H9 (cell line): ENCODE results near the gene RBM15. TPM values are rescaled to one million over a fixed set of nuclear protein-coding genes. Genes with fewer than 3 reads are reported as not detected.

Source experiments
- DNase-seq: peaks from one replicate; pipeline ENCODE4 v3.0.0-alpha.2; 2017
- H2AFZ ChIP-seq: one replicate; pipeline ENCODE4 v1.6.1; 2013; ENCODE audit warnings: mild to moderate bottlenecking, low read length, control low read depth, moderate library complexity
- H2AK5ac ChIP-seq: 2 replicates; pipeline ENCODE4 v1.6.1; 2013; ENCODE audit warnings: low read length, control low read depth, mixed read lengths; ENCODE audit not compliant: insufficient read length
- H2BK120ac ChIP-seq: one replicate; pipeline ENCODE4 v1.6.1; 2013; ENCODE audit warnings: low read depth, mild to moderate bottlenecking, low read length, control low read depth, inconsistent platforms; ENCODE audit not compliant: poor library complexity, severe bottlenecking
- H2BK12ac ChIP-seq: 2 replicates; pipeline ENCODE4 v1.6.1; 2013; ENCODE audit warnings: low read length, control low read depth, mixed read lengths, low read depth; ENCODE audit not compliant: insufficient read length
- H2BK15ac ChIP-seq: 2 replicates; pipeline ENCODE4 v1.6.1; 2013; ENCODE audit warnings: low read depth, low read length, control low read depth
- H2BK20ac ChIP-seq: one replicate; pipeline ENCODE4 v1.6.1; 2013; ENCODE audit warnings: low read depth, mild to moderate bottlenecking, low read length, control low read depth, inconsistent platforms; ENCODE audit not compliant: poor library complexity, severe bottlenecking
- H2BK5ac ChIP-seq: 2 replicates; pipeline ENCODE4 v1.6.1; 2013; ENCODE audit warnings: low read length, control low read depth, mixed read lengths; ENCODE audit not compliant: insufficient read length
- H3K14ac ChIP-seq: 2 replicates; pipeline ENCODE4 v1.6.1; 2013; ENCODE audit warnings: low read length, control low read depth; ENCODE audit not compliant: insufficient read depth
- H3K18ac ChIP-seq: 2 replicates; pipeline ENCODE4 v1.6.1; 2013; ENCODE audit warnings: low read depth, mild to moderate bottlenecking, mixed read lengths, low read length, control low read depth; ENCODE audit not compliant: insufficient read length
- H3K23ac ChIP-seq: 2 replicates; pipeline ENCODE4 v1.6.1; 2013; ENCODE audit warnings: low read length, control low read depth, mixed read lengths, low read depth; ENCODE audit not compliant: insufficient read length
- H3K23me2 ChIP-seq: 2 replicates; pipeline ENCODE4 v1.6.1; 2013; ENCODE audit warnings: low read depth, mild to moderate bottlenecking, mixed read lengths, low read length, control low read depth; ENCODE audit not compliant: insufficient read length, poor library complexity, severe bottlenecking
- H3K27ac ChIP-seq: 2 replicates; pipeline ENCODE4 v1.5.1; 2013; ENCODE audit warnings: low read length, control low read depth, mixed read lengths, low read depth; ENCODE audit not compliant: insufficient read length
- H3K27me3 ChIP-seq: 2 replicates; pipeline ENCODE4 v1.6.1; 2013; ENCODE audit warnings: low read length, control low read depth, inconsistent platforms; ENCODE audit not compliant: insufficient read depth
- H3K4ac ChIP-seq: 2 replicates; pipeline ENCODE4 v1.6.1; 2013; ENCODE audit warnings: low read depth, mild to moderate bottlenecking, control low read depth, inconsistent platforms, low read length, moderate library complexity
- H3K4me1 ChIP-seq: 2 replicates; pipeline ENCODE4 v1.6.1; 2013; ENCODE audit warnings: low read length, control low read depth, inconsistent platforms; ENCODE audit not compliant: insufficient read depth
- H3K4me2 ChIP-seq: 2 replicates; pipeline ENCODE4 v1.6.1; 2013; ENCODE audit warnings: low read length, control low read depth, mixed read lengths; ENCODE audit not compliant: insufficient read length, insufficient read depth
- H3K56ac ChIP-seq: 2 replicates; pipeline ENCODE4 v1.6.1; 2013; ENCODE audit warnings: low read depth, mild to moderate bottlenecking, mixed read lengths, low read length, control low read depth; ENCODE audit not compliant: insufficient read length
- H3K79me1 ChIP-seq: 2 replicates; pipeline ENCODE4 v1.6.1; 2013; ENCODE audit warnings: low read depth, mild to moderate bottlenecking, moderate library complexity, low read length, control low read depth, inconsistent platforms; ENCODE audit not compliant: insufficient read depth, poor library complexity, severe bottlenecking
- H3K79me2 ChIP-seq: 2 replicates; pipeline ENCODE4 v1.6.1; 2013; ENCODE audit warnings: low read length, control low read depth, inconsistent platforms; ENCODE audit not compliant: insufficient read depth
- H3K9ac ChIP-seq: 2 replicates; pipeline ENCODE4 v1.6.1; 2013; ENCODE audit warnings: low read length, control low read depth, mixed read lengths; ENCODE audit not compliant: insufficient read length; ENCODE audit errors: extremely low read depth
- H3K9me3 ChIP-seq: one replicate; pipeline ENCODE4 v1.6.1; 2013; ENCODE audit warnings: low read depth, low read length, inconsistent platforms; ENCODE audit not compliant: control insufficient read depth
- H3T11ph ChIP-seq: one replicate; pipeline ENCODE4 v1.6.1; 2013; ENCODE audit warnings: mild to moderate bottlenecking, low read length, control low read depth, inconsistent platforms
- H4K20me1 ChIP-seq: one replicate; pipeline ENCODE4 v1.6.1; 2013; ENCODE audit not compliant: control insufficient read depth, insufficient read length, insufficient read depth
- H4K5ac ChIP-seq: 2 replicates; pipeline ENCODE4 v1.6.1; 2013; ENCODE audit warnings: low read depth, mild to moderate bottlenecking, mixed read lengths, low read length, control low read depth; ENCODE audit not compliant: insufficient read length
- H4K8ac ChIP-seq: replicated peaks from 2 replicates; pipeline ENCODE4 v1.6.1; 2013; ENCODE audit warnings: low read length, control low read depth, mixed read lengths, low read depth; ENCODE audit not compliant: insufficient read length
- H4K91ac ChIP-seq: 2 replicates; pipeline ENCODE4 v1.6.1; 2013; ENCODE audit warnings: low read depth, mild to moderate bottlenecking, moderate library complexity, mixed read lengths, low read length, control low read depth; ENCODE audit not compliant: insufficient read length
- H3K27ac Mint-ChIP-seq, 3 experiments: 2 replicates in 2 of 3; 3 replicates in 1 of 3; pipeline ENCODE4 v1.8.0; 2020 to 2021; ENCODE audit warnings: mixed read lengths in 3 of 3, mild to moderate bottlenecking in 1 of 3, moderate library complexity in 1 of 3
- H3K27me3 Mint-ChIP-seq: 2 replicates; pipeline ENCODE4 v1.8.0; 2021; ENCODE audit warnings: low read depth, mild to moderate bottlenecking, moderate library complexity, mixed read lengths
- H3K36me3 Mint-ChIP-seq, 3 experiments: 2 replicates in 2 of 3; 3 replicates in 1 of 3; pipeline ENCODE4 v1.8.0; 2020 to 2021; ENCODE audit warnings: low read depth in 3 of 3, mixed read lengths in 3 of 3; ENCODE audit not compliant: insufficient read depth in 1 of 3
- H3K4me1 Mint-ChIP-seq, 2 experiments: 2 replicates each; pipeline ENCODE4 v1.8.0; 2020; ENCODE audit warnings: mixed read lengths in 2 of 2
- H3K4me3 Mint-ChIP-seq, 2 experiments: 2 replicates in 1 of 2; 3 replicates in 1 of 2; pipeline ENCODE4 v1.8.0; 2020 to 2021; ENCODE audit warnings: mild to moderate bottlenecking in 2 of 2, mixed read lengths in 2 of 2, moderate library complexity in 1 of 2
- H3K9me3 Mint-ChIP-seq, 2 experiments: 2 replicates in 1 of 2; 3 replicates in 1 of 2; pipeline ENCODE4 v1.8.0; 2020; ENCODE audit warnings: mild to moderate bottlenecking in 2 of 2, mixed read lengths in 2 of 2, moderate library complexity in 1 of 2
- CTCF ChIP-seq: fragments of 200-600 bp; sonication (generic); conservative IDR thresholded peaks from 3 replicates; pipeline ENCODE4 v1.8.0; 2021; ENCODE audit warnings: antibody characterized with exemption, mild to moderate bottlenecking
- WGBS: extraction: QIAGEN DNeasy Blood & Tissue Kit; methylation state at CpG from one replicate; pipeline ENCODE4 v1.1.7; 2013; ENCODE audit warnings: missing lambda C conversion rate, low lambda C conversion rate, mixed read lengths; ENCODE audit not compliant: insufficient read length; ENCODE audit errors: extremely low coverage; 5-methylcytosine and 5-hydroxymethylcytosine counted together
- total RNA-seq: library from RNA; stranded (reverse); gene quantifications from 2 replicates; pipeline ENCODE4 v1.2.1, GENCODE V29; 2021

The RBM15 gene
- total RNA-seq, 1 experiment from 2014 or later = 62.0 TPM

- DNase-seq = no peak
- peaks cover 37 to 59% (median 58%) of the 10 kb centered on the region in 3 experiments for H3K36me3 Mint-ChIP-seq
These were observed 2.7 kb downstream of the RBM15 start for GRCh38 chr1:110341872-110342331.

More at GRCh38 chr1:110341872-110342331, 2.7 kb downstream of the RBM15 start:
- Mint-ChIP-seq H3K27ac (no peak overlapping the region; a peak in 1 of 7 replicates), H3K4me1 (peaks cover 66 to 71% of the 10 kb centered on the region in 2 experiments), H3K9me3 (no peaks in the 10 kb centered on the region), H3K27me3 (no peaks in the 10 kb centered on the region), H3K4me3 (no peak overlapping the region)
- Histone ChIP-seq H3K14ac (no peak overlapping the region), H3K18ac (no peak overlapping the region), H4K5ac (no peak overlapping the region), H2AK5ac (no peak overlapping the region), H3K27ac (no peak overlapping the region), H2BK5ac (no peak overlapping the region), H2BK15ac (no peak overlapping the region), H3K23me2 (peaks cover 13% of the 10 kb centered on the region), H3K9me3 (no peaks in the 10 kb centered on the region), H3K23ac (no peak overlapping the region), H4K91ac (no peak overlapping the region), H2BK20ac (no peak overlapping the region), H3K79me1 (no peaks in the 10 kb centered on the region), H4K8ac (no peak overlapping the region), H3K4ac (no peak overlapping the region), H4K20me1 (no peaks in the 10 kb centered on the region), H3K9ac (peak overlapping the region; percentile 22), H2AFZ (no peak overlapping the region), H3T11ph (no peak overlapping the region), H3K79me2 (peaks cover 43% of the 10 kb centered on the region), H3K4me2 (peak overlapping the region; percentile 93), H3K4me1 (peaks cover 3% of the 10 kb centered on the region; the same call in 1 of the 2 replicates), H3K56ac (no peak overlapping the region), H3K27me3 (no peaks in the 10 kb centered on the region), H2BK120ac (no peak overlapping the region), H2BK12ac (no peak overlapping the region)
- WGBS = no CpG with 5 or more reads among the region's 9 CpGs
- no peak for TF ChIP-seq CTCF
